Peyer's patch (tissue), 4 donors: Measurements from ENCODE around the gene CHRD. TPM values are rescaled to one million over a fixed set of nuclear protein-coding genes. Genes with fewer than 3 reads are reported as not detected.

Experiments used
- DNase-seq, 3 donors: peaks; one replicate each; pipeline ENCODE4 v3.0.0-alpha.2; 2017 to 2019
- H3K27ac ChIP-seq, 4 donors: fragments of 200-600 bp; sonication (generic); one replicate each; pipeline ENCODE4 v1.5.1; 2016 to 2019
- H3K27me3 ChIP-seq, 2 donors: fragments of 200-600 bp; sonication (generic); one replicate each; pipeline ENCODE4 v1.5.1; 2019
- H3K36me3 ChIP-seq, 3 donors: fragments of 200-600 bp; sonication (generic); one replicate each; pipeline ENCODE4 v1.5.1; 2016 to 2019
- H3K4me1 ChIP-seq, 4 donors: fragments of 200-600 bp; sonication (generic); one replicate each; pipeline ENCODE4 v1.5.1; 2016 to 2019
- H3K4me3 ChIP-seq, 4 donors: fragments of 200-600 bp; sonication (generic); 1 replicate in 3 of 4; 2 replicates in 1 of 4; pipeline ENCODE4 v1.5.1; 2016 to 2019; ENCODE audit warnings: mild to moderate bottlenecking in 1 of 4
- H3K9me3 ChIP-seq, 4 donors: fragments of 200-600 bp; sonication (generic); one replicate each; pipeline ENCODE4 v1.5.1; 2016 to 2019; ENCODE audit warnings: mild to moderate bottlenecking in 1 of 4
- CTCF ChIP-seq, 6 experiments: fragments of 450-650 bp in 4 of 6; fragments of 200-600 bp in 2 of 6; sonication (generic) in 1 of 6; IDR thresholded peaks; one replicate each; pipeline ENCODE4 v1.5.1; 2017 to 2019; ENCODE audit warnings: antibody characterized with exemption in 6 of 6, mild to moderate bottlenecking in 3 of 6, moderate library complexity in 1 of 6
- POLR2A ChIP-seq, 2 donors: fragments of 450-650 bp; IDR thresholded peaks; one replicate each; pipeline ENCODE4 v1.5.1; 2017; ENCODE audit warnings: antibody characterized with exemption in 2 of 2, mild to moderate bottlenecking in 2 of 2, moderate library complexity in 2 of 2
- total RNA-seq, 4 donors: library from RNA; depleted of rRNA; stranded (reverse); fragments of >200 nt; gene quantifications; one replicate each; pipeline ENCODE4 v1.1.0, GENCODE V29; 2016

CHRD gene
- total RNA-seq, 4 donors from 2014 or later: 0.53 to 17.3 (median 4.4) TPM

GRCh38 chr3:184349563-184350470, 30.0 kb upstream of the CHRD start:
- no peak overlapping the region for H3K27ac ChIP-seq
- DNase-seq: no peak
- no peak overlapping the region for H3K4me3 ChIP-seq
- H3K9me3 ChIP-seq: no peaks in the 10 kb centered on the region
- TF ChIP-seq POLR2A (IDR thresholded peaks at IDR 0.05) (no peak), CTCF (IDR thresholded peaks at IDR 0.05) (no peak)
- H3K36me3 ChIP-seq: peaks cover 0 to 13% (median 0%) of the 10 kb centered on the region in 3 donors
- peaks cover 0 to 33% (median 1%) of the 10 kb centered on the region in 4 donors for H3K4me1 ChIP-seq
- H3K27me3 ChIP-seq: no peaks in the 10 kb centered on the region

DNA sequence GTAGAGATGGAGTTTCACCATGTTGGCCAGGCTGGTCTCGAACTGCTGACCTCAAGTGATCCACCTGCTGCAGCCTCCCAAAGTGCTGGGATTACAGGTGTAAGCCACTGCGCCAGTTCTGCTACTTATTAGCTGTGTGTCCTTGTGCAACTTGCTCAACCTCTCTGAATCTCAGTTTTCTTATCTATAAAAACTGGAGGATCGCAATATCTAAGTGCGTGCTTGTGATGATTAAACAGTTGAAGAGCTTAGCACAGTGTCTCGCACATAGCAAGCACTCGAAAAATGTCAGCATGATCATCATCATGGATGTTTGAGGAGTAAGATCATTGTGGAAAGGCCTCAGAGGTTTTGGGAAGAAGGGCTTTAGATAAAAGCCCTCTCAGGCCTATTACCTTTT, 29.2 kb upstream of the CHRD start:
- peaks cover 0 to 9% (median 0%) of the 10 kb centered on the region in 3 donors for H3K36me3 ChIP-seq
- H3K27ac ChIP-seq: no peak overlapping the region
- no peak for TF ChIP-seq POLR2A (IDR thresholded peaks at IDR 0.05)
- no peak for TF ChIP-seq CTCF (IDR thresholded peaks at IDR 0.05)
- H3K9me3 ChIP-seq: no peaks in the 10 kb centered on the region
- no peak for DNase-seq
- H3K4me3 ChIP-seq: no peak overlapping the region
- H3K27me3 ChIP-seq: no peaks in the 10 kb centered on the region
- H3K4me1 ChIP-seq: peaks cover 0 to 28% (median 0%) of the 10 kb centered on the region in 4 donors

DNA sequence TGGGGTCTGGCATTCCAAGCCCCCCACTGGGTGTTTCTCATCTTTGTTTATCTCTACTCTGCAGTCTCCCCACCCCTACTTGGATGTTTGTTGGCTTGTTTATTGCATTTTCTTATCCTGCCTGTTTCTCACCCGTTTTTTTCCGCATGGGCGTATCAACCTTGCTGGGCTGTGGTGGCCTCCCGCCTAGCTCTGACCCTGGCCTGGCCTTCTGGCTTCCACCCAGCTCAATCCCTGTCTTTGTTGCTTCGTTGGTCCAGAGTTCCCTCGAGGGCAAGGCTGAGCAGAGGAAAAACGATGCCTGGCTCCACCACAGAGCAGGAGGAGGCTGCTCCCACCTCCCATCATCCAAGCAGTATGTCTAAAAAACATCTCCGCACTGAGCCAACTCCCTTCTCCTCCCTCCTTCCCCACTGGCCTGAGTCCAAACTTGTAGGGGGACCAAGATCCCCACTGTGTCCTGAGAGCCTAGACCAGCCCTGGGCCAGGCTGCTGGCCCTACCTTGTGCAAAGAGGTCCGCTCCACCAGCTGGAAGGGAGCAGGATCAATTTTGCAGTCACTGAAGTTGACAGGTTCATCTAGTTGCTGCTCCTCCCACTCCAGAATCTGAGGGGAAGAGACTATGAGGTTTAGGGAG, 28.2 kb upstream of the CHRD start:
- no peaks in the 10 kb centered on the region for H3K27me3 ChIP-seq
- peaks cover 0 to 9% (median 0%) of the 10 kb centered on the region in 3 donors for H3K36me3 ChIP-seq
- H3K4me3 ChIP-seq: peak overlapping the region in 1 of 4 donors; percentile 6
- H3K4me1 ChIP-seq: peaks cover 0 to 24% (median 0%) of the 10 kb centered on the region in 4 donors
- DNase-seq: no peak
- TF ChIP-seq POLR2A (IDR thresholded peaks at IDR 0.05) (no peak), CTCF (IDR thresholded peaks at IDR 0.05) (no peak)
- no peaks in the 10 kb centered on the region for H3K9me3 ChIP-seq
- H3K27ac ChIP-seq: peak overlapping the region in 3 of 4 donors; percentile 68 to 94 (median 86)

DNA sequence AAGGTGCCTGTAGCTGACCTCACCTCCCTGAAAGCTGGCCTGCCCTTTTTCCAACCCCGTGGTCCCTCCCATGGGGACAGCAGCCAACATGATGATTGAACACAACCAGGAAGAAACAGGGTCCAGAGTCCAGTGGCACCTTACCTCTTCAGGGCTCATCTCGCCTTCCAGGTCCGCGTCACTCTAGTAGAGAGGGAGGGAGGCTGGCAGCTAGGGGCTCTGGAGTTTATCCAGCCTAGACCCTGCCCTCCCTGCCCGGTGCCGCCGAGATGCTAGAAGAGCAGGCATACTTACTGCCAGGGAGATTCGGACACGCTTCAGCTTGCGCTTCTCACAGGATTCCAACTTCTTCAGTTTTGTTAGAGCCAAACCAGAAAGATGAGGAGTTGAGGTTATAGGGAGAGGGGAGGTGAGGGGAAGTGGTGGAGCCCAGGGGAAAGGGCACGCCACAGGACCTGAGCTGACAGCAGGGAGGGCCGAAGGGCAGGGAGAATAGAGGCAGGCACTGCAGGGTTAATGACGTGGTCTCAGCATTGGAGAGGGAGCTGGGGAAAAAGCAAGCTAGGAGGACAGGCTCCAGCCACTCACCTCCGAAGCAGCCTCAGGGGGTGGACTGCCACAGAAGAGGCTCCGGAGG, 27.6 kb upstream of the CHRD start:
- Histone ChIP-seq H3K4me1 (peaks cover 0 to 24% (median 0%) of the 10 kb centered on the region in 4 donors), H3K4me3 (peak overlapping the region in 2 of 4 donors; percentile 40 to 42), H3K9me3 (no peaks in the 10 kb centered on the region), H3K27ac (peak overlapping the region in 3 of 4 donors; percentile 68 to 94 (median 86)), H3K36me3 (peaks cover 0 to 11% (median 0%) of the 10 kb centered on the region in 3 donors), H3K27me3 (no peaks in the 10 kb centered on the region)
- TF ChIP-seq CTCF (IDR thresholded peaks at IDR 0.05) (no peak), POLR2A (IDR thresholded peaks at IDR 0.05) (peak; percentile 86 to 95)
- peak in 2 of 3 donors; percentile 83 to 92 for DNase-seq

DNA sequence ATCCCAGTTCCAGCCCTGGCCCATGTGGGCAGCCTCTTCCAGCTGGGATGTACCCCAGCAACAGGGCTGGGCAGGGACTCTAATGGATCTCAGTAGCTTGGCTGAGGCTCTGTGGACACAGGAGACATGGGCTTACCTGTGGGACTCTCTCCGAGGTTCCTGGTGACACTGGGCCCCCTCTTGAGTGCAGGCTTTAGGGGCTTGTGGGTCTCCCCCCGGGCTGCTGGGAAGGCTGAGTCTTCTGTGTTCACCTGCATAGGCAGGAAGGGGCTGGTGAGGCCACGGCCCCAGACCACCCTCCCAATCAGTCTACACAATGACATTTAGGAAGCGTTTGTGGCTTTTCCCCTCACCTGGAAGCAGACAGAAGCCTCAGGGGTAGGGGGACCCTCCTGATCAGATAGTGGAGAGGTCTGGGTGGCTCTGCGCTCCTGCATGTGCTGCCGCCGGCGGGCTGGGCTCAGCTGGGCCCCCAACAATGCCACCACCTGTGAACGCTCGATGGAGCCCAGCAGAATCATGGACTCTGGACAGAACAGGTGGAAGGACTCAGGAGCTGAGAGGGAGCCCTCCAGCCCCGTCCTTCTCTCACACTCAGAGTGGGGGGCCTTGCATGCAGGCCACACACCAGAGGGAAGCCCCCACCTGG, 26.8 kb upstream of the CHRD start:
- Histone ChIP-seq H3K27ac (peak overlapping the region in 3 of 4 donors; percentile 68 to 94 (median 86)), H3K36me3 (peaks cover 0 to 19% (median 0%) of the 10 kb centered on the region in 3 donors), H3K4me3 (peak overlapping the region in 2 of 4 donors; percentile 40 to 42), H3K4me1 (peaks cover 0 to 24% (median 0%) of the 10 kb centered on the region in 4 donors), H3K9me3 (no peaks in the 10 kb centered on the region), H3K27me3 (no peaks in the 10 kb centered on the region)
- TF ChIP-seq CTCF (IDR thresholded peaks at IDR 0.05) (no peak), POLR2A (IDR thresholded peaks at IDR 0.05) (no peak)
- DNase-seq: no peak
